Measurements from ENCODE around the gene KAT6B. TPM values are rescaled to one million over a fixed set of nuclear protein-coding genes. Genes with fewer than 3 reads are reported as not detected.
"Not testable (repeated sequence)": the region's sequence is repeated elsewhere in the genome, so short reads cannot be mapped to it uniquely, and the experiment has no call there.

The KAT6B gene
- polyA plus RNA-seq, 1 donor = 18.1 TPM

DNA sequence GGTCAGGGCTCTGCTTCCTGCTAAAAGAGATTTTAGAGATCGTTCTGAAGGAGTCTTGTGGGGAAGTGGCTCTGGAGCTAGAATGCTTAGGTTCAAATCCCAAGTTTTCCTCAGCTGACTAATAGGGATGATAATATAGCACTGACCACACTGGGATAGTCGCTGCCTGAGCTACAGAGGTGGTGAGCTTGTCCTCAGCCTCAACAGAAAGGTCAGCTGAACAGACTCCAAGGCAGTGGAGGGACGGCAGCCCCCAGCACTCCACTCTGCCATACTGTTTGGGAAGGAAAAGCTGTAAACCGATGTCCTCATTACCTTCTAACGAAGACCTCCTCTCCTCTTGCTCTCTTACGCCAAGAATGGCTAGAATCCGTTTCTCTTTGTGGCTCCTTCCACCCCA lies 36.2 kb downstream of the KAT6B start:
- DNase-seq = no peak

DNA sequence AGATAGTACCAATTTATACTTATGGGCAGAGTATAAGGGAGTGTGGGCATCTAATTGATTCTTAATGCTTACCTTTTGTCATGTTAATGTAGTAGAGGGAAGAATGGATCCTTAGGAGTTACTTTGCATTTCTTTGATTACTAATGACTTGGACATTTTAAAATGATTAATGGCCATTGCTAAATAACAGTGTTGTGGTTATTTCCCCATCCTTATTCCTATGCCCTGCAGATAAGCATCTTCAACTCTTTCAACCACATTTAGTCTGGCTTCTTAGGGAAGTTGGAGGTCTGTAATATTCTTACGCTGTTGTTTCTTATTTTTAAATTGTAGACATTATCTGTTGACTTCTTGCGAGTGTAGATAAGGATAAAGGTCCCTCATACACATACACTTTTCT lies 37.2 kb downstream of the KAT6B start:
- no peak for DNase-seq

DNA sequence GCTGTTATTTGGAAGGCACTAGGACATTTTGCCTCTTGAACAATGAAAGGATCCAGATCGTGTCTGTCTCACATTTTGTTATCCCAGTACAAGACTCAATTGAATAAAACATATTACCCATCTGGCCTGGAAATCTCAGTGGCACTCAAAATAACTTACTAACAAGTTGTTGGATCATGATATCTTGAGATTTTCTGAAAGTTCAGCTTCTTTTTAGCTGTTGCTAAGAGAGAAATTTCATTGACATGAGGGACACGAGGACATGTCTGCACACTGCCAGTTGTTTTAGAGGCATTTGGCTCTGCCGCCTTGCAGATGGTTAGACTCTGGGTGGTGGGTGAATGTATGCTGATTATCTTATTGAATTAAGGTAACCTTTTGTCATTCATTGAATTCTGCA lies 41.0 kb downstream of the KAT6B start:
- DNase-seq = no peak

- DNase-seq = no peak
Measured at GRCh38 chr10:74868392-74868977, 42.1 kb downstream of the KAT6B start.

GRCh38 chr10:74869635-74870034 lies 43.2 kb downstream of the KAT6B start:
- no peak for DNase-seq

DNA sequence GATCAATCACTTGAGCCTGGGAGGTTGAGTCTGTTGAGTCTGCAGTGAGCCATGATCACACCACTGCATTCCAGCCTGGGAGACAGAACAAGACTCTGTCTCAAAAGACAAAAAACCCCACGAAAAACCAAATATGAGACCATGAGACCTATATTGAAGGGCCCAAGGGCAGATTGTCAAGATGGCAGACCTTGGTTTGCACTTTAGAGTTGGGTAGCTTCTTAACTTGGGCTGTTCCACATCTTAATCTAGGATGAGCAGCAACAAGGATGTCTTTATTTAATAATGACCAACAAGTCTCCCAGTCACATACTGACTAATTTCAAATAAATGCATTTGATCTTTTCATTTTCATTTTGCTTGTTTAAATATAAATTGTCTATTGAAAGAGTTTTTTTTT lies 43.8 kb downstream of the KAT6B start:
- DNase-seq = no peak

DNA sequence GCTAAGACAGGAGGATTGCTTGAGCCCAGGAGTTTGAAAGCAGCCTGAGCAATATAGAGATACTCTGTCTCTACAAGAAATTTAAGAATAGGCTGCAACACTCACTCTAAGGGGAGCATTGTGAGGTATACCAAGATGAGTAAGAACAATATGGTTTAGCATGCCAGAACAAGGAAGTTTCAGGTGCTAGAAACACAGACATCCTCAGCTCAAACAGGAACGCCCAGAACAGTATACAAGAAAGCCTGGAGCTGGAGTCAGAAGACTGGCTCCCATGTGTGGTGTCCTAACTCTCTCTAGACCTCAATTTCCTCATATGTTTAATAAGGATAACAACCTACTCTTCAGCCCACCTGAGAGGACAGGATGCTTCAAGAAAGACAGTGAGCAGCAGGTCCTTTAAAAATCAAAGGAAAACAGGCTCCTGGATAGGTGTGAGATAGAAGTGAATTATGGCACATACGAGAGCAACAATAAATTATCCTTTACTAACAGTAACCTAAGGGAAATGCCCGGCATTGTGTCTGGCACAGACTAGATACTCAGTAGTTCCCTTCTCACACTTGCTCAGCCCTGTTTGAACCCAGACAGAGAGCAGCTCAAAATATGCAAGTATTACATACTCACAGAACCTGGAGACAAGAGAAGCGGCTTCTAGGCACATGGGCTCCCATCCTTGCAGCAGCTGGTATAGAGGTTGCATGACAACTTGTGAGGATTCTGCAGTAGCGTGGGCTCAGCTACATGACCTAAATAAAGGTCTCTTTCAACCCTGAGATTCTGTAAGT lies 45.4 kb downstream of the KAT6B start:
- DNase-seq = no peak

DNA sequence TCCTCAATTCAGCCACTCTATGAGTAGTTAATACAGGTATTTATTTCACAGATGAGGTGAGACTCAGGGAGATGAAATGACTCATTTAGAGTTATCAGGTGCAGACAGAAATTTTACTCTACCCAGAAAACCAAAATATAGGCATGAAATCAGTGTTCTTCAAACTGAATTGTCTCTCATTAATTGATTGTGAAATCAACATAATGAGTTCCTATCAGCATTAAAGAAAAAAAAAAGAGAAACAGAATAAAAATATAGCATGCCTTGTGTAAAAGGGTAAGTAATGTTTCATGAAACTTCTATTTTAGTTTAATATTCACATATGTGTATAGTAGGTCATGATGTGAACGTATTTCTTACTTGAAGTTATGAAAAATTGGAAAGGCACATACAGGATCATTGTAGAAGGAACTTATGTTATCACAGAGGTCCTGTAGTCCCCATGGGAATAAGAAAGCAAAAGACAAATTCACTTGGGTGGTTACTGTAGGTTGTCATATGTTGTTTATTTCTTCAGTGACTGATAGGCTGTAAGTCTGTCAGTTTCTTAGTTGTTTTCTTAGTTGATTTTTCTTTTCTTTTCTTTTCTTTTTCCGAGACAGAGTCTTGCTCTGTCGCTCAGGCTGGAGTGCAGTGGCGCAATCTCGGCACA lies 47.5 kb downstream of the KAT6B start:
- no peak for DNase-seq

DNA sequence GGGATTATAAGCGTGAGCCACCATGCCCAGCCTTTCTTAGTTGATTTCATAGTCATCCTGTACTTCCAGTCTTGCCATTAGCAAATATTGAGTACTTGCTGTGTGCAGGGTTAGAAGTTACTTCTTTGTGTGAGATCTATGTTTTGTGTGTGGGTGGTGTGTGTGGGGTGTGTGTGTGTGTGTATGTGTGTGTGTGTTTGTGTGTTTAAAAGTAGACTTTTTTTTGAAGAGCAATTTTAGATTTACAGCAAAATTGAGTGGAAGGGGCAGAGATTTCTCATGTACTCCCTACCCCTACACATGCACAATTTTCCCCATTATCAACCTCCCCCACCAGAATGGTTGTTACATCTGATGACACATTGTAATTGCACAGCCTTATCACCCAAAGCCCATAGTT lies 48.2 kb downstream of the KAT6B start:
- no peak for DNase-seq

DNA sequence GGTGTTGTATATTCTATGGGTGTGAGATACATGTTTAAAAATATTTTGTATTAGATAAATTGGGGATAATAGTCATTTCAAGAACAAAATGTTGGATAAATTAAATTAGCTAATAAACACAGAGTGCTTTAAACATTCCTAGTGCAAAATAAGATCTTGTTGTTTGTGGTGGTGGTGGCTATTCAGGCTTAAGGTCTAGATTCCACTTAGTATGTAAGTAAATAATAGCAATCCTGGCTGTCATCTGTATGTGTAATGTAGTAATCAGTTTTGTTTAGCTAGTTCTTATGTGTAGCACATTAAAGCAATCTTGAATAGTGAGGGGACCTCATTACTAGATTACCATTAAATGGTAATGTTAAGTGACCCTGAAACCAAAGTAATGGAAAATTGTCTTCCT lies 48.7 kb downstream of the KAT6B start:
- DNase-seq = no peak

DNA sequence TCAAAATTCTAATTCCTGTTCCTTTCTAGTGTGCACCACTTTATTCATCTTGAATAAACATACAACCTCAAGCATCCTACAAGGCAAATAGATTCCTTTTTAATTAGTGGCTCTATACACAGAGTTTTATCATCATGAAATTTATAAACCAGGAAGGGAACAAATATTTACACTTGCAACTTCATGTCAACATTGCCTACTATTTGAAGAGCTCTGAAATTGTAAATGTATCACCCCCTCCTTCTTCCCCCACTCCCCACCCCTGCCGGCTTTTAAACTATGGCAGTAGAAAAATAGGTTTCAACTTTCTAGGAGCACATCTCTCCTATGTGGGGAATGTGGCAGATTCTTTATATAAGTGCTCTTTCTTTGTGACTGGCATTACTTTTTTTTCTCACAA lies 49.6 kb downstream of the KAT6B start:
- no peak for DNase-seq

- DNase-seq = not testable (repeated sequence)
Measured at GRCh38 chr10:74877054-74877453, 50.7 kb downstream of the KAT6B start.

DNA sequence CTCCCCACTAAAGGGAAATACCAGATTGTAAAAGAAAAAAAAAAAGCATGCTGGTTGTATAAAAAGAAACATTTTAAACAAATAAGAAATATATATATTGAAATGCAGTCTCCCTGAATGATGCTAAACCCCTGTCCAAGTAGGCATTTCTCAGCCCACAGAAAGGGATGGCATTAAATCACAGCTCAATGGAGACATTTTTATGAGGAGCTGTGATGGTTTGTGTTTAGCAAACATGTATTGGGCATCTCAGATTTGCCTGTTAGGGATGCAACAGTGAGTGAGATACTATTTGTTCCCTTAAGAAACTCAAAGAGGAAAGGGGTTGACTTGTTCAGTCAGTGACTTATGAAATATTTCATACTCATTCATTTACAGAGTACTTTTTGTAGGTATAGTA lies 51.5 kb downstream of the KAT6B start:
- DNase-seq = no peak

DNA sequence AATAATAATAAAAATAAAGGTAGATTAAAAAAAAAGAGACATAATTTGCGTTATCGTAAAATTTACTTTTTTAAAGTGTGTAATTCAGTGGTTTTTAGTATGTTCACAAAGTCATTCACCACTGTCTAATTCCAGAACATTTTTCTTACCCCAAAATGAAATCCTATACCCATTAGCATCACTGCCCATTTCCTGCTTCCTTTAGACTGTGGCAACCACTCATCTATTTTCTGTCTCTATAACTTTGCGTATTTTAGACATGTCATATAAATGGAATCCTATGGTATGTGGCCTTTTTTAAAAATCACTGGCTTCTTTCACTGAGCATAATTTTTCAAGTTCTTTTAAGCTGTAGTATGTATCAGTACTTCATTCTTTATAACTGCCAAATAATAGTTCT lies 53.6 kb downstream of the KAT6B start:
- DNase-seq = no peak

DNA sequence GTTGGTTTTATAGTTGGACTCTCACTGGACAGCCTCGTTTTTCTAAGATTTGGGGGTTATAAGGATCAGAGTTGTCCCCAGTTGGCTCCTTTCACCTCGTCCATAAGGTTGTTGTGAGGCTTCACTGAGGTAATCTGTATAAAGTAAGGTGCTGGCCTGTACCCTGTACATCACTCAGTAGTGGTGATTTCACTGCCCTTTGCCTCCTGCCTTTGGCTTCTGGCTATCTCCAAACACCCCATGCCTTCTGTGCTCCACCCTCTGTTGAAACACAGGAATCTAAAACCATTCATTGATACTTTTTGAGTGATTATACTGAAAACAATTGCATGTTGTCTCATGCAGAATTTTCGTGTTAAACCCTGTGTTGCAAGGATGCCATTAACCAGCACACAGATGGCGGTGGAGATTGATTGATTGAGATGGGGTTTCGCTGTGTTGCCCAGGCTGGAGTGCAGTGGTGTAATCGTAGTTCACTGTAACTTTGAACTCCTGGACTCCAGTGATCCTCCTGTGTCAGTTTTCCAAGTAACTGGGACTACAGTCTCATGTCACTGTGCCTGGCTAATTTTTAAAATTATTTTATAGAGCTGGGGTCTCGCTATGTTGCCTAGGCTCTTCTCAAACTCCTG lies 55.0 kb downstream of the KAT6B start:
- no peak for DNase-seq

GRCh38 chr10:74882427-74882826 lies 56.0 kb downstream of the KAT6B start:
- no peak for DNase-seq

DNA sequence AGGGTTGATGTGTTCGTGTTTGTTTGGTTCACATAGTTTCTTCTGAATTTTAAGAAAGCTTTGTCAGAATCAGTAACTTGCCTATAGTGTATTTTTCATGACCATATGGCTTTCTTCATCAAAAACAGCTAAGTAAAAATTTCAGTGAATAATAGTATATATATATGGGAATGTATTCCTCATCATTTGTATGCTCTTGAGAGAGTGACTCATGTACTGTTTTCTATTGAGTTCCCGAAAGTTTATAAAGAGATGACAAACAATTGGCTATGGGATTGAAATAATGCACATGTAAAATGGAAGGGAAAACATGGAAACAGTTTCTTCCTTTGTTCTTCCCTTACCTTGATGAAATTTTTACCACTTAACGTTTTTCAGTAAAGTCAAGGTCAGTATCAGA lies 56.4 kb downstream of the KAT6B start:
- DNase-seq = no peak

- DNase-seq = no peak
Measured at GRCh38 chr10:74883428-74883827, 57.0 kb downstream of the KAT6B start.

DNA sequence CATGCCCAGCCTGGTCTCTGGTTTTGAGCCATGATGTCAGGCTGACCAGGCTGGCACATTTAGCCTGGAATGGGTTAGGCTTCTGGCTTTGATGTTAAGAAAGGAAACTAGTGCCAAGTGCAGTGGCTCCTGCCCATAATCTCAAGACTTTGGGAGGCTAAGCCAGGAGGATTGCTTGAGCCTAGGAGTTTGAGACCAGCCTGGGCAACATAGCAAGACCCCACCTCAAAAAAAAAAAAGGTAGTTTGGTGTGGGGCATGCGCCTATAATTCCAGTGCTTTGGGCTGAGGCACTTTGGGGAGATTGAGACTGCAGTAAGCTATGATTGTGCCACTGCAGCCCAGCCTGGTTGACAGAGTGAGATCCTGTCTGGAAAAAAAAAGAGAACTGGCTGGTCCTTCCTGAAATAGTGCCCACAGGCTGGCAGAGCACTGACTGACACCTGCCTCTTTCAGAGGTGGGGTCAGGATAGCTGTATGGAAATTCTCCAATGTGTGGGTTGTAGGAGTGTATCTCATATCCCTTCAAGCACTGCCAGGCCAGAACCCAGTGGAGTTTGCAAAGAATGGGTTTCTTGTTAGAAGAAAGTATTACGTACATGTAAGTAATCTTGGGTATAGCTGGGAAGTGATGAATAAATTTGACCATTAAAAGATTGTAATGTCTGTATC lies 61.3 kb downstream of the KAT6B start:
- DNase-seq = no peak

DNA sequence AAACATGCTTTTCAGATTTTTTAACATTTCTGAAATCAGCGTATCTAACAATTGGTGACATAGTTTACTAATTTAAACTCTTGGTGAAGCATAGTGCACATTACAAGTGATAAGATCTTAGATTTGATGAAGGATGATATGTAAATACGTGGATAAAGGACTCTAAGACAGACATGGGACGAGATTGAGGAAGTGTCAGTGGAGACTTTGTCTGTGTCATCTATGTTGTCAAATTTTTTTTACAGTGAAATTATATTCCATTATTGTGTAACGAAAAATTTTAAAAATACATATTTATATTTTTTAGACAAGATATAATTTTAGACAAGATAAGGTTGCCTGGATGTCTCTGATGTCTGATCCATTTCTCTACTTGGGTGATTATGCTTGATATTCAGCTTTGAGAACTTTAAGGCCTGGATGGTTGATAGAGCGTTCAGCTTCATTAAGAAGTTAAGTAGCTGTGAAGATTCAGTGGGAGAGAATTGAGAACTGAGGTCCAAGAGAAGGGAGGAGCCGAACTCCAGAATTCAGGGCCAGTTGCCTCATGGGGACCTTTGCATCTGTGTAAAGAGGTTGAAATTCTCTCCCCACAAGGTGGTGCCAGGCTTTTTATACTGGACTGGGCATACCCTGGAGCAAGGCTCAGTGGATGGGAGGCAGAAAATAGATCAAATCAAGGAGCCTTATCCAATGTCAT lies 62.7 kb downstream of the KAT6B start:
- DNase-seq = no peak

GRCh38 chr10:74889662-74889998 lies 63.2 kb downstream of the KAT6B start:
- DNase-seq = no peak

DNA sequence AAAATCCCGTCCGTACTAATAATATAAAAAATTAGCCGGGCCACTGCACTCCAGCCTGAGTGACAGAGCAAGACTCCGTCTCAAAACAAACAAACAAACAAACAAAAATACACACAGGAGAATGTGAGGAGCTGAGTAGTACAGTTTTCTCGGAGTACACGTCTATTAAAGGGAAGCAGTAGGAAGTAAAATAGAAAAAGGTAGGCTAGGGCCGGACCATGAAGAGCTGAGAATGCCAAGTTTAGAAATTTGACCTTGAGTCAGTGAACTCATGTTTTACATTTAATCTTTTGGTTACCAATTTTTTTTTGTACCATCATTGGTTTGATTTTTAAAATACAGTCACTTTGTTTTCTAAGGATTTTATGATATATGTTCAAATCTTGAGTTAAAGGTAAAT lies 64.1 kb downstream of the KAT6B start:
- no peak for DNase-seq

DNA sequence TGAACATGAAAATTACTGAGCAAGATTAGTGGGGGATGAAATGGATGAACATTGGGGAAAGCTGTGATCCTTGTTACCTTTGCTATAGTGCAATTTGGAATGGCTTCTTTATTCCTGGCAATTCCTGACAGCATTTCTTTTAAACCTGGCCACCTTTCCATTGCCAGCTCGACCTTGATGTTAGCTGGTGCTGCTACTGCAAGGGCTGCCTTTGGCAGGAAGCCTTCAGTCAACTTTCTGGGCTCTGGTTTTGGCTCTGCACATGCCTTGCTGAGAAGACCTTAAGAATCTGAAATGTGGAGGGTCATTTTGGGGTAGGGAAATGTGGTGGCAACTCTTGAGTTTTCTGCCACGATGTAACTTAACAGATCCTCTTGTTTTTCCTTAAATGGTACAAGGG lies 64.7 kb downstream of the KAT6B start:
- no peak for DNase-seq

Measured in hindlimb muscle (tissue), 1 donor.